T-helper 1 cell treated with Interleukin-12 subunit alpha and Interleukin-12 subunit beta and Interleukin-4 antibody, amounts not matched to agents 30 ng/mL and 1 ng/mL, for 36 hours (primary cell): ENCODE data around the gene ERFL. TPM values are rescaled to one million over a fixed set of nuclear protein-coding genes. Genes with fewer than 3 reads are reported as not detected.

Experiments
- intact Hi-C: fragments of 100-400 bp; cut with micrococcal nuclease; formaldehyde crosslinking; loops from one replicate; pipeline ENCODE4 v1.15.1; 2024
- total RNA-seq: library from RNA; stranded (reverse); gene quantifications from 2 replicates; pipeline ENCODE4 v1.2.3, GENCODE V29; 2022

Gene ERFL
- total RNA-seq, 1 donor from 2014 or later = 2.1 TPM

GRCh38 chr19:41862445-41862986 is 65.7 kb downstream of the ERFL start:
- intact Hi-C loops = loop anchor here (5.0 to 10.0 kb wide), 2 partner anchors 315 to 1438 kb away; partner anchors contain the start of gene SERTAD1

- intact Hi-C loops = loop anchor here (2.0 to 10.0 kb wide), 3 partner anchors 315 to 1513 kb away; partner anchors contain the start of genes C19orf47, PLD3 and SERTAD1
Measured at GRCh38 chr19:41861846-41862245, 66.4 kb downstream of the ERFL start.

DNA sequence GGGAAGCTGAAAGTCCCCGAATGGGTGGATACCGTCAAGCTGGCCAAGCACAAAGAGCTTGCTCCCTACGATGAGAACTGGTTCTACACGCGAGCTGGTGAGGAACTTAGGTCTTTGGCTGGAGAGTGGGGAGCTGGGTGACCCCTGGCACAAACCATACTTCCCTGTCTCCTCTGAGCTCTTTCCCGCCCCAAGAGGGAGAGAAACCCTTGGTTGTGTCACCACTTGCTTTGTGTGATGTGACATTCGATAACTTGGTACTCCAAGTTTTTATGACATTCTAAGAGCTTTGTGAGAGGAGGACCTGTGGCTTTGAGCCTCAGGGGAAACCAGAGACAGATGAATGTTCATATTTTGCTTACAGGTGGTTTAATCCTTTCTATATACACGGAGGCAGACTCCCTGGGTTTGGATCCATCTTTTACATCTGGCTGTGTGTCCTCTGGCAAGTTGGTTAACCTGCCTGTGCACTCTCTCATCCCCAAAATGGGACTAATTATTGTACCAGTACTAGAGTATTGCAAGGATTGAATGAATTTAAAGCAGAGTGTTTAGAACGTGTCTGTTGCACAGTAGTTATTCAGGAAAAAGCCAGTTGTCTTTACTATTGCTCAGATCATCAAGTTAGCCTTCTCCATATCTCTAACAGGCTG is 67.0 kb downstream of the ERFL start:
- intact Hi-C loops = loop anchor here (2.0 to 10.0 kb wide), 3 partner anchors 314 to 1512 kb away; partner anchors contain the start of genes C19orf47, PLD3 and SERTAD1

DNA sequence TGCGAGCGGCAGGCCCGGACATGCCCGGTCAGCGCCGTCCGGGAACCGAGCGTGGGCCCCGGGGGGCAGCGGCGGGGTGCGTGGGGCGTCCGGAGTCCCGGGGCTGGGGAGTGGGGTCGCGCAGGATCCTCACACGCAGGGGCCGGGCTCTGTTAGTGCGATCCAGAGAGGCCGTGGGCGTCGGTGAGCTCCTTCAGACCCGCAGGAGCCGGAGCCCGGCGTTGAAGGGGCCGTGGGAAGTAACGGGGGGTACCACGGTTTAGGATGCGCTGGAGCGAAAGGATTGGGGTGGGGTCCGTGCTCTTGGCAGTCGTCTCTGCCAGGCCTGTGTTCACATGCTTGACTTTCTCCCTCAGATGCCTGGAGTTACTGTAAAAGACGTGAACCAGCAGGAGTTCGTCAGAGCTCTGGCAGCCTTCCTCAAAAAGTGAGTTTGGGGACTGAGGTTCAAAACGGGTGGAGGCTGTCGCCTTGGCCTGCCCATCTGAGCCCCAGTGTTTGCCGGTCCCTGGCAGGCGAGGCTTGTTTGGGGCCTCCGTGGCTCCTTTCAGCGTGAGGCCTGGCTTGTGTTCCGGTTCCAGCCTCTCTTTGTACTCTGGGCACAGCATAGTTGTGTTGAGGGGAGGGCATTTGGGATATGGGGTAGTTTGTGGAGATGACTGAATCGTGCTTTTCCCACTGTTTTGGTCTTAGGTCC is 67.7 kb downstream of the ERFL start:
- intact Hi-C loops = loop anchor here (1.0 to 10.0 kb wide), 7 partner anchors 11 to 1512 kb away; partner anchors contain the start of genes ATP1A3, C19orf47, PLD3 and SERTAD1

DNA sequence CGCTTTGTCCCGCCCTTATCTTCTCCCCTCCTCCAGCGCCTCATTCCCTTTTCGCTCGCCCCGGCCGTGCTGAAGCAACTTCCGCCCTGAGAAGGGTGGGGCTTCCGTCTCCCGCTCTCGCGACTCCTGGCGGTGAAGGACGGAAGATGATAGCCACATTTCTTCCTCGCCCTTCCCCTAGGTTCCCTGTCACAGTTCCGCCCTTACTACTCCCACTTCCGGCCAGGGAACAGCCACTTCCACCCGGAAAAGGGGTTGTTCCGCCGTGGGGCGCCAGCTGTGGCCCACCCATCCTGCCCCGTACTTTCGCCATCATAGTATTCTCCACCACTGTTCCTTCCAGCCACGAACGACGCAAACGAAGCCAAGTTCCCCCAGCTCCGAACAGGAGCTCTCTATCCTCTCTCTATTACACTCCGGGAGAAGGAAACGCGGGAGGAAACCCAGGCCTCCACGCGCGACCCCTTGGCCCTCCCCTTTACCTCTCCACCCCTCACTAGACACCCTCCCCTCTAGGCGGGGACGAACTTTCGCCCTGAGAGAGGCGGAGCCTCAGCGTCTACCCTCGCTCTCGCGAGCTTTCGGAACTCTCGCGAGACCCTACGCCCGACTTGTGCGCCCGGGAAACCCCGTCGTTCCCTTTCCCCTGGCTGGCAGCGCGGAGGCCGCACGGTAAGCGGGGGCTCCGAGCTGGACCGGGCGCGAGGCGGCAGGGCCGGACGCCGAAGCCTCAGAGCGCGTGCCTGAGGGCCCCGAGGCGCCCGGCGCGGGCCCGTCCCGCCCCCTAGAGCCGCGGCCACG is 68.4 kb downstream of the ERFL start, which contains the start of gene RPS19:
Gene RPS19, plus strand, starts transcription at position 638 of the 801 bp plus-strand sequence. CDS start 520 bp downstream, outside the sequence.
- intact Hi-C loops = loop anchor here (1.0 to 10.0 kb wide), 14 partner anchors 11 to 1511 kb away; partner anchors contain the start of genes ATP1A3, C19orf47, HNRNPUL1 and PLD3

- intact Hi-C loops = loop anchor here (1.0 to 5.0 kb wide), 7 partner anchors 16 to 597 kb away; partner anchors contain the start of genes HNRNPUL1 and RABAC1
Measured at GRCh38 chr19:41859213-41859617, 69.0 kb downstream of the ERFL start.

Other genes with a start within 250 kb of the ERFL start
- not detected in 2 replicates for gene CEACAM7, start 240.2 kb downstream of the ERFL start, total RNA-seq
- gene CEACAM5, start 219.8 kb downstream of the ERFL start, total RNA-seq = not detected in 2 replicates
- not detected in 2 replicates for gene CEACAM6, start 172.9 kb downstream of the ERFL start, total RNA-seq
- not detected in 2 replicates for gene CEACAM3, start 131.9 kb downstream of the ERFL start, total RNA-seq
- gene LYPD4, start 83.8 kb downstream of the ERFL start, total RNA-seq = not detected in 2 replicates
- not detected in 2 replicates for gene DMRTC2, start 83.4 kb downstream of the ERFL start, total RNA-seq
- 3,144 and 3,263 TPM in 2 replicates for gene RPS19, start 68.2 kb downstream of the ERFL start, total RNA-seq
- gene CD79A, start 51.2 kb downstream of the ERFL start, total RNA-seq = 2.7 and 3.3 TPM in 2 replicates
- gene ARHGEF1, start 45.3 kb downstream of the ERFL start, total RNA-seq = 638 and 664 TPM in 2 replicates
- 81.7 and 90.6 TPM in 2 replicates for gene RABAC1, start 30.9 kb upstream of the ERFL start, total RNA-seq
- 0.95 and 0.98 TPM in 2 replicates for gene ATP1A3, start 65.8 kb upstream of the ERFL start, total RNA-seq
- 3.6 and 4.6 TPM in 2 replicates for gene GRIK5, start 141.8 kb upstream of the ERFL start, total RNA-seq
- 15.2 and 15.9 TPM in 2 replicates for gene ZNF574, start 147.7 kb upstream of the ERFL start, total RNA-seq
- gene POU2F2, start 204.0 kb upstream of the ERFL start, total RNA-seq = 42.8 and 46.2 TPM in 2 replicates